ENCODE measurements around the gene PLPPR5.

- TF ChIP-seq CTCF (IDR thresholded peaks at IDR 0.05), result no peak
- no peak for TF ChIP-seq POLR2A (IDR thresholded peaks at IDR 0.05)
- no peak for TF ChIP-seq POLR2AphosphoS5 (IDR thresholded peaks at IDR 0.05)
- TF ChIP-seq EP300 (IDR thresholded peaks at IDR 0.05), result no peak
Observed at GRCh38 chr1:99004254-99004860, 304 bp downstream of the PLPPR5 start.

Data from sigmoid colon (tissue), 4 donors.